Body of pancreas (tissue), 4 donors: ENCODE data around the gene PTPRT.

Experiments used
- CTCF ChIP-seq, 7 experiments: fragments of 450-650 bp in 4 of 7; fragments of 200-600 bp in 3 of 7; sonication (generic) in 3 of 7; IDR thresholded peaks; one replicate each; pipeline ENCODE4 v1.5.1; 2016 to 2019; ENCODE audit warnings: antibody characterized with exemption in 7 of 7
- POLR2A ChIP-seq, 3 donors: fragments of 450-650 bp; IDR thresholded peaks; one replicate each; pipeline ENCODE4 v1.6.1; 2016; ENCODE audit warnings: antibody characterized with exemption in 3 of 3, mild to moderate bottlenecking in 2 of 3

- TF ChIP-seq CTCF (IDR thresholded peaks at IDR 0.05) (no peak), POLR2A (IDR thresholded peaks at IDR 0.05) (no peak)
Observed at GRCh38 chr20:42735539-42735938, 454.2 kb downstream of the PTPRT start.
